ENCODE results near the gene FBXL17. TPM values are rescaled to one million over a fixed set of nuclear protein-coding genes. Genes with fewer than 3 reads are reported as not detected.

FBXL17 gene
- total RNA-seq, 4 donors from 2014 or later, result 11.5 to 28.6 (median 19.9) TPM

GRCh38 chr5:108295578-108296368 lies 86.1 kb downstream of the FBXL17 start:
- Histone ChIP-seq H3K36me3 (no peaks in the 10 kb centered on the region), H3K27ac (no peak overlapping the region), H3K27me3 (no peaks in the 10 kb centered on the region), H3K4me1 (no peaks in the 10 kb centered on the region), H3K9me3 (no peaks in the 10 kb centered on the region), H3K4me3 (no peak overlapping the region)
- TF ChIP-seq POLR2A (IDR thresholded peaks at IDR 0.05), result no peak
- TF ChIP-seq CTCF (IDR thresholded peaks at IDR 0.05), result no peak
- intact Hi-C loops (cut with DNase I; ENCODE audit: low total_unique reads), result no loop called here
- no peak for DNase-seq

GRCh38 chr5:108280960-108281569 lies 100.8 kb downstream of the FBXL17 start:
- H3K9me3 ChIP-seq, result no peaks in the 10 kb centered on the region
- no peak overlapping the region for H3K4me3 ChIP-seq
- H3K27ac ChIP-seq, result no peak overlapping the region
- H3K27me3 ChIP-seq, result no peaks in the 10 kb centered on the region
- DNase-seq, result no peak
- no peaks in the 10 kb centered on the region for H3K4me1 ChIP-seq
- TF ChIP-seq CTCF (IDR thresholded peaks at IDR 0.05) (no peak), POLR2A (IDR thresholded peaks at IDR 0.05) (no peak)
- intact Hi-C loops (cut with DNase I; ENCODE audit: low total_unique reads), result no loop called here
- H3K36me3 ChIP-seq, result no peaks in the 10 kb centered on the region

- no peak overlapping the region for H3K4me3 ChIP-seq
- TF ChIP-seq POLR2A (IDR thresholded peaks at IDR 0.05) (no peak), CTCF (IDR thresholded peaks at IDR 0.05) (no peak)
- H3K4me1 ChIP-seq, result no peaks in the 10 kb centered on the region
- intact Hi-C loops (cut with DNase I; ENCODE audit: low total_unique reads), result no loop called here
- DNase-seq, result no peak
- H3K27ac ChIP-seq, result no peak overlapping the region
- no peaks in the 10 kb centered on the region for H3K27me3 ChIP-seq
- H3K36me3 ChIP-seq, result no peaks in the 10 kb centered on the region
- H3K9me3 ChIP-seq, result no peaks in the 10 kb centered on the region
These were observed 101.7 kb downstream of the FBXL17 start for GRCh38 chr5:108280248-108280647.

GRCh38 chr5:108278285-108279240 lies 103.3 kb downstream of the FBXL17 start:
- intact Hi-C loops (cut with DNase I; ENCODE audit: low total_unique reads), result no loop called here
- DNase-seq, result no peak
- H3K9me3 ChIP-seq, result no peaks in the 10 kb centered on the region

More at GRCh38 chr5:108278285-108279240, 103.3 kb downstream of the FBXL17 start:
- no peak overlapping the region for H3K4me3 ChIP-seq
- no peak for TF ChIP-seq CTCF (IDR thresholded peaks at IDR 0.05)
- TF ChIP-seq POLR2A (IDR thresholded peaks at IDR 0.05), result no peak
- H3K27me3 ChIP-seq, result no peaks in the 10 kb centered on the region
- H3K27ac ChIP-seq, result no peak overlapping the region
- H3K36me3 ChIP-seq, result no peaks in the 10 kb centered on the region
- H3K4me1 ChIP-seq, result no peaks in the 10 kb centered on the region
